ENCODE data around the gene SNX8.
"Not testable (repeated sequence)": the region's sequence is repeated elsewhere in the genome, so short reads cannot be mapped to it uniquely, and the experiment has no call there.

Gene SNX8, protein sequence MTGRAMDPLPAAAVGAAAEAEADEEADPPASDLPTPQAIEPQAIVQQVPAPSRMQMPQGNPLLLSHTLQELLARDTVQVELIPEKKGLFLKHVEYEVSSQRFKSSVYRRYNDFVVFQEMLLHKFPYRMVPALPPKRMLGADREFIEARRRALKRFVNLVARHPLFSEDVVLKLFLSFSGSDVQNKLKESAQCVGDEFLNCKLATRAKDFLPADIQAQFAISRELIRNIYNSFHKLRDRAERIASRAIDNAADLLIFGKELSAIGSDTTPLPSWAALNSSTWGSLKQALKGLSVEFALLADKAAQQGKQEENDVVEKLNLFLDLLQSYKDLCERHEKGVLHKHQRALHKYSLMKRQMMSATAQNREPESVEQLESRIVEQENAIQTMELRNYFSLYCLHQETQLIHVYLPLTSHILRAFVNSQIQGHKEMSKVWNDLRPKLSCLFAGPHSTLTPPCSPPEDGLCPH

DNA sequence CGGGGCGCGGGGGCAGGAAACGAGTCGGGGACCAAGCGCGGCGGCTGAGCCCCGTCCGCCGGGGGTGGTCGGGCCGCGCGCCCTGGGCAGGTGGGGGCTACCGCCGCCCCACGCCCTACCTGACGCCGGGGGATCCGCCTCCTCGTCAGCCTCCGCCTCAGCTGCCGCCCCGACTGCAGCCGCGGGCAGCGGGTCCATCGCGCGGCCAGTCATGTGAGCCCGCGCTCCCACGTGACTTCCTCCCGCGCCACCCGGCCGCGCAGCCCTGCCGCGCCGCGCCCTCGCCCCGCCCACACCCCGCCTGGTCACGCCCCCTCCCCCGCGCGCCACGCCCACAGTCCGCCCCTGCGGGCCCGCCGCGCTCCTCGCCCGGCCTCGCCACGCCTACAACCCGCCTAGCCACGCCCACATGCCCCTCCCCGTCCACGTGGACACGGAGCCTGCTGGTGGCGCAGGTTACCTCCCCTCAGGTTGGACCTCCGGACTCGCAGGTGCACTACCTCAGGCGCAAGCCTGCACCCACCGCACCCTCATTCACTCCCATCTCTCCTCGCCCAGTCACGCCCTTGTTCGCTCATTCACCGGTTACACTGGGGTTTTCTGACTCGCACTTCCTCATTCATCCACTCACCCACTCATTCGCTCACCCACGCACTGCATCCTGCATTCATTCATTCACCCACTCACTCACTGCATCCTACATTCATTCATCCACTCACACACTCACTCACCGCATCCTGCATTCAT is at the start of gene SNX8:
SNX8 (minus strand) TSS at position 233 of the 747 bp plus-strand sequence; CDS start at position 213, 20 bp downstream.
- peak; percentile 94 for DNase-seq

DNA sequence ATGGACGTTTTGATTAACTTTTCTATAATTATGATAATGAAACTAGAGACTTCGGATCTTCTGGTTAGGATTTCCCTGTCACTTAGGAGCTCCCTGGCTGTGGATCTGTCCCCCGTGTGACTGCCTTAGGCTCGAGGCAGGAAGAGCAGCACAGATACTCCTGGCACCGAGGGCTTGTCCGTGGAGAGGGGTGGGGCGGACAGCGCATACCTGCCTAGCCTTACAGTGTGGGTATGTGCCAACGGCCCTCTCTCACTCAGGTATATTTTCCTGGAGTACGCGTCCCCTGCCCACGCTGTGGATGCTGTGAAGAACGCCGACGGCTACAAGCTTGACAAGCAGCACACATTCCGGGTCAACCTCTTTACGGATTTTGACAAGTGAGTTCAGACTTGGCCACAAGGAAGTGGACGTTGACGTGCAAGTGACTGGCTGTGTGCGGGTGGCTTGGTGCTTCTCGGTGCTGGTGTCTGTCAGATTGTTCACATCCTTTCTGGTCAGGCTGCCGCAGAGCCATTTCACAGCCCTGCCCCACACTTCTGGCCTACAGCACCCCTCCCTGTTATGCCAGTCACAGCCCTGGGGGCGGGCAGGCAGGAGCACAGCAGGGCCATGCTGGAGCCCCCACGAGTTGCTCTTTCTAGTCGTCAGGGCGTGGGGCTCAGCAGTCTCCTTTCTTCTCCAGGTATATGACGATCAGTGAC is 48.3 kb upstream of the SNX8 start:
- DNase-seq = no peak

DNA sequence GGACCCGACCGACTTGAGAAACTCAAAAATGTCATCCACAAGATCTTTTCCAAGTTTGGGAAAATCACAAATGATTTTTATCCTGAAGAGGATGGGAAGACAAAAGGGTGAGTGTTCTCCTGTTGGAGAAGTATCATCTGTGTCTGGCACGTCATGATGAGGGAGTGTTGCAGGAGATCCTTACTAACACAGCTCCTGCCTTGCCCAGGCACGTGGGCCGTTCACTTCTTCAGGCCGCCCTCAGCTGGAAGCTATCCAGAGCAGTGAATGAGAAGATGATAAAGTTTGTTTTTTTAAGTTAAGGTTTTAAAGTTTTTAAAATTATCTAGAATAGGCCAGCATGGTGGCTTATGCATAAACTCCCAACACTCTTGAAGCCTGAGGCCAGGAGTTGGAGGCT is 46.6 kb upstream of the SNX8 start:
- DNase-seq = no peak

DNA sequence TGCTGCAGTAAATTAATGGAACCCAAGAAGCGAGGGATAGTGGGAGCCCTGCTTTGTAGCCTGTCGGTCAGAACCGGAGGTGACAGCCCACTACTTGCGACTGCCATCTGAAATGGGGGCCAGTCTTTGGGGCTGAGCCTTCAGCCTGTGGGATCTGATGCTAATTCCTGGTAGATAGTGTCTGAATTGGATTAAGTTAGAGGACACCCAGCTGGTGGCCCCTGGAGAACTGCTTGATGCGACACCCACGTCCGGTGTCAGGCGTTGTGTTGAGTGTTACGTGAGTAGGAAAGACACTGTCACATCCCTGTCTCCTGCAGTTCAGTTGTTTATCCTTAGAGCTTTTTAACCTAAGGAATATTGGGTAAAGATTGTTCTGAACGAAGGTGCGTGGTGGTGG is 45.4 kb upstream of the SNX8 start:
- no peak for DNase-seq

DNA sequence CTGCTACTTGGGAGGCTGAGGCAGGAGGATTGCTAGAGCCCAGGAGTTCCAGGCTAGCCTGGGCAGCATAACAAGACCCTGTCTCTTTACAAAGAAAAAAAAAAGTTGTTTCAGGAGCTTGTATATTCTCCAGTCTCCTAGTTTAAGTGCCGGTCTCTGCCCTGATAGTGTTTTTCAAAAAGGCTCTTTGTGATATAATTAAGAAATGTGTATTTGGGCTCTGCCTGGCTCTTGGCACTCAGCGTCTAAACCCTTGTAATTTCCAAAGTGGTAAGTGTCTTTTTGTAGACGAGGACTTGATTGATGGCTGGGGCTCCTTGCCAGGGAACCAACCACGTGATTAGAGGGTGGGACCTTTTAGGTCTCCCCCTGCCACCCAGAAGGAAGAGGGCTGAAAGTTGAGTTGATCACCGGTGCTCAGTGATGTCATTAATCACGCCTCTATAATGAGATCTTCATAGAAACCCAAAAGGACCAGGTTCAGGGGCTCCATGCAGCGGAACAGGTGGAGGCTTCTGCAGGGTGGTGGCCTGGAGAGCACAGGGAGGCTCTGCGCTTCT is 44.8 kb upstream of the SNX8 start:
- no peak for DNase-seq

DNA sequence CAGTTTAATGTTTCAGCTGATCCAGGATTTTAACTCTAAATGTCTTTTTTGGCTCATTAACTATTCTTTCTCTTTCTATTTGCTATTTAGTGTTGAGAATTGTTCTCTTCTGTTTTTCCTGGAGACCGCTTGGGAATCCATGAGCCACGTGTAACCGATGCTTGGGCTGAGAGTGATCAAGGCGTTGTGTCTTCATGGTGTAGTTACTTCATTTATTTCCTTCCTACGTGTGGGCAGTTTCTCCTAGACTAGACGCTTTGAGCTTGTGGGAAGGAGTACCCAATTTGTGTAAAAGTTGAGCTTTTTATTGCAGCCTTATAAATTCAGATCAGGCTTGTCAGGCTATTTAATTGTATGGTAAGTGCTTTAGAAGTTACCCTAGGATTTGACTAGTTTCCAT is 43.3 kb upstream of the SNX8 start:
- no peak for DNase-seq

DNA sequence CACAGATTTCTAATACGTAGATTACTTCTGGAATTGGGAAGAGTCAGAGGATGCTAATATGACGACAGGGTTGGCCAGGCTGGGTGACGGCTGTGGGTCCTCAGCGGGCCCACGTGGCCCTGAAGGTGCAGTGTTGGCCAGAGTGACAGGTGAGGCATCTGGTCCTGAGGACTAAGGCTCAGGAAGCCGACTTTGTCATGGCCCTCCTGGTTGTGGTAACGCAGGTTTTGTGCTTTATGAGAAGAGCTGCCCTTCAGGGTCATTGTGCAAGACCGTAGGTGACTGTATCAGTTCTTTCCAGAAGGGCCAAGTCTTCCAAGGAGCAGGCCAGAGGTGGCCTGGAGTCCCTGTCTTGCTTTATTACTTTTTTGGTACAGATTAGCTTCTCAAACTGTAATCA is 42.9 kb upstream of the SNX8 start:
- no peak for DNase-seq

DNA sequence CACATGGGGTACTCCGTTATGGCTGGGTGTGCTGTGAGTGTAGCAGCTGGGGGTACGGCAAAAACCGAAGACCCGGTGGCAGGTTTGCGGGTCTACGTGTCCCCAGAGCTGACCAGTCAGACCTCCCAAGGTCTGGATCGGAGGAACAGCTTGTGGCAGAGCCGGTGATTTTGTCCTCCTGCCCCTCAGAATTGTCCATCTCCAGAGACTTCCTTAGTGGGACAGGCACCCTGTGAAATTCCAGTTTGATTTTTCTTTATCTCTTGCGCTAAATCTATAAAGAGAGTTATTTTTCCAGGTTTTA is 41.4 kb upstream of the SNX8 start:
- DNase-seq = no peak

DNA sequence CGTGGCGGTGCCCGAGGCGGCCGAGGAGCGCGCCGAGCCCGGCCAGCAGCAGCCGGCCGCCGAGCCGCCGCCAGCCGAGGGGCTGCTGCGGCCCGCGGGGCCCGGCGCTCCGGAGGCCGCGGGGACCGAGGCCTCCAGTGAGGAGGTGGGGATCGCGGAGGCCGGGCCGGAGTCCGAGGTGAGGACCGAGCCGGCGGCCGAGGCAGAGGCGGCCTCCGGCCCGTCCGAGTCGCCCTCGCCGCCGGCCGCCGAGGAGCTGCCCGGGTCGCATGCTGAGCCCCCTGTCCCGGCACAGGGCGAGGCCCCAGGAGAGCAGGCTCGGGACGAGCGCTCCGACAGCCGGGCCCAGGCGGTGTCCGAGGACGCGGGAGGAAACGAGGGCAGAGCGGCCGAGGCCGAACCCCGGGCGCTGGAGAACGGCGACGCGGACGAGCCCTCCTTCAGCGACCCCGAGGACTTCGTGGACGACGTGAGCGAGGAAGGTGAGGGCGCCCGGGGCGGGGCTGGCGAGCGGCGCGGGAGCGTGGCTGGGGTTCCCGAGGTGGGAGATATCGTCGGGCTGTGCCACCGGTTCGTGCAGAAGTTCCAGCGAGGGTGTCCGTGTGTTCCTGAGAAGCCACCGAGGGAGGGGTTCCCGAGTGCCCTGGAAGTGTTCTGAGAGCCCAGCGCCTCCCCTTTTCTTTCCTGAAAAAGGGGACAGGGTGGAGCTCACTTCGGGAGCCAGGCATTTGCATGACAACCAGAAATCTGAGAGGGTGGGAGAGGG is 40.9 kb upstream of the SNX8 start:
- DNase-seq = peak; percentile 49

DNA sequence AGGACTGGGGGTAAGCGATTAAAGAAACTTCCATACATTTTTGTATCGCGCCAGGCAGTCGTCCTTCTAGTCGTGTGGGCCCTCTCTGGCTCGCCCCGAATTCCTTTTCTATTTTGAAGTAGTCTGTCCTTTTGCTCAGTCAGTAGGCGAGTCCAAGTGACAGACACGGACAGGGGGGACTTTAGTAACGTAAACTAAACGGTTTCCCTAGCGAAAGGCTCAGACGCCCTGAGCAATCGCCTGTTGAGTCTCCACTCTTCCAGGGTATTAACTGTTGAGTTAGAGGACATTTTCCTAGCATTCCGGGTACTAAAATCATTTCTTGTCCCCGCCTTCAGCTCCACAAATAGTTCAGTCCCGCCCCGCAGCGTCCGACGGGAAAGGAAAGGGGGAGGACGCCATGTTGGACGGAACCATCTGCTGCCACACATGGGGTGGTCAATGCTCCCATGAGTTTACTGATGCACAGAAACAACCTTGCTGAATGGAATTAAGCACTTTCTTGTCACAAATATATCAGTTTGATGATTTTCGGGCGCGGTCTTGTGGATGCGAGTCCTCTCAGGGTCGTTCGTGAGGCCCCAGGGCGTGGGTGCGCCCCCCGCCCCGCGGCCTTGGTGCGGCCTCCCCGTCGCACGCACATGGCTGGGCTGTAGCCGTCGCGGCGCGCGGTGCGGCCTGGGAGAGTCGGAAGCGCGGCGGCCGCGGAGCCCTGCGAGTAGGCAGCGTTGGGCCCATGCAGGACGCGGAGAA is 40.1 kb upstream of the SNX8 start, which contains the start of gene EIF3B:
EIF3B (plus strand) TSS at position 642 of the 753 bp plus-strand sequence; CDS start at position 737, 95 bp downstream.
- peak; percentile 93 for DNase-seq

DNA sequence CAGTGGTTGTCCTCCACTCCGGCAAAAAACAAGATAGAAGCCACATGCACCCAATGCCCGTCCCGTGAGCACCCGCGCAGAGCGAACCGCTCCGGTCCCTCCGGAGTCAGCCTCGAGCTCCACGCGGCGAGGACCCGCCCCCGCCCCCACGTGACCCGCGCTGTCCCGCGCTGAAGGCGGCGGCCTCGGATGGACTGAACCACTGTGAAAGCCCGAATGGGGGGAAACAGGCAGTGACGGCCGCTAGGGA is 39.6 kb upstream of the SNX8 start:
- DNase-seq = no peak

DNA sequence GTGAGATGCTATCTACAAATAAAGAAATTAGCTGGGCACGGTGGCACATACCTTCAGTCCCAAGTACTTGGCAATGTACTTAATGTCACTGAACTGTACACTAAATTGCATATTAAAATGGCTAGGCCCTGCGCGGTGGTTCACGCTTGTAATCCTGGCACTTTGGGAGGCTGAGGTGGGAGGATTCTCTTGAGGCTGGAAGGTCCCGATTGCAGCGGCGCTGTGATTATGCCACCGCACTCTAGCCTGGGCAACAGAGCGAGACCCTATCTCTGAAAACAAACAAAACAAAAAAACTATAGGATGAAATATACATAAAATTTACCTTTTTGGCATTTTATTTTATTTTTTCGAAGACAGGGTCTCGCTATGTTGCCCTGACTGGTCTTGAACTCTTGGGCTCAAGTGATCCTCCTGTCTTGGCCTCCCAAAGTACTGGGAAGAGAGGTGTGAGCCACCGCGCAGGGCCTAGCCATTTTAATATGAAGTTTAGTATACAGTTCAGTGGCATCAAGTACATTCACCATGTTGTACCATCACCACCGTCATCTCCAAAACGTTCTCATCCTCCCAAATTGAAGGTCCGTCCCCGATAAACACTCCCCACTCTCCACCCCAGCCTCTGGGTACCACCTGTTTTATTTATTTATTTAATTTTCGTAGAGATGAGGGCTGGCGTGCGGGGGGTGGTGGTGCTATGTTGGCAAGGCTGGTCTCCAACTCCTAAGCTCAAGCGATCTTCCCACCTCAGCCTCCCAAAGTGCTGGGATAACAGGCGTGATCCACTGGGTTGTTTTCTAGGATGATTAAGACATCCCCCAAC is 39.1 kb upstream of the SNX8 start:
- no peak for DNase-seq

DNA sequence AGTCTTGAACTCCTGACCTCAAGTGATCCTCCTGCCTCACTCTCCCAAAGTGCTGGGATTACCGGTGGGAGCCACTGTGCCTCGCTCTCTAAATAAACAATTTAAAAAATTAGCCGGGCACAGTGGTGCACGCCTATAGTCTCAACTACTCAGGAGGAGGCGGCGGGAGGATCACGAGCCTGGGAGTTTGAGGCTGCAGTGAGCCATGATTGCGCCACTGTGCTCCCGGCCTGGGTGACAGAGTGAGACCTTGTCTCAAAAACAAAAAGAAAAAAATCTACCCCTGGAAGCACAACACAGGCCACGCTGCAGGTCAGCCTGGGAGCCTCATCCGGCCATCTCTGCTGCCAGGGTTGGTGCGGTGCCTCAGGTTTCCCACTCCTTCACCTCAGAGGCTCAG is 36.6 kb upstream of the SNX8 start:
- DNase-seq = no peak

DNA sequence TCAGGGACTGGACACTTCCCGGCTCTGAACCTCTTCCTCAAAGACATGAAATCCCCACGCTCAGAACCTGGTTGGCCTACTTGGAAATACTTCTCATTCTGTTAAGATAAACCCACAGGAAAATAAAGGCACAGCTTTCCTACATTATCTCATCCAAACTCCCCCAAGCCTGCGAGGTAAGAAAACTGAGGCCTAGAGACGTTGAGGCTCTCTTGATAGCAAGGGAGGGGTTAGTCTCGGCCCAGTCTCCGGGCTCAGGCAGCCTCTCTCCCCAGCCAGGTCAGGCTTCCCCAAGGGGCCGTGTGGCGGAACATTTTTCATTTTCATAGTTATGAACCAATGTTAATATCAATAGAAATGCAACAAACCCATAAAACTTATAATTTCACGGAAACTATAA is 35.8 kb upstream of the SNX8 start:
- DNase-seq = no peak

DNA sequence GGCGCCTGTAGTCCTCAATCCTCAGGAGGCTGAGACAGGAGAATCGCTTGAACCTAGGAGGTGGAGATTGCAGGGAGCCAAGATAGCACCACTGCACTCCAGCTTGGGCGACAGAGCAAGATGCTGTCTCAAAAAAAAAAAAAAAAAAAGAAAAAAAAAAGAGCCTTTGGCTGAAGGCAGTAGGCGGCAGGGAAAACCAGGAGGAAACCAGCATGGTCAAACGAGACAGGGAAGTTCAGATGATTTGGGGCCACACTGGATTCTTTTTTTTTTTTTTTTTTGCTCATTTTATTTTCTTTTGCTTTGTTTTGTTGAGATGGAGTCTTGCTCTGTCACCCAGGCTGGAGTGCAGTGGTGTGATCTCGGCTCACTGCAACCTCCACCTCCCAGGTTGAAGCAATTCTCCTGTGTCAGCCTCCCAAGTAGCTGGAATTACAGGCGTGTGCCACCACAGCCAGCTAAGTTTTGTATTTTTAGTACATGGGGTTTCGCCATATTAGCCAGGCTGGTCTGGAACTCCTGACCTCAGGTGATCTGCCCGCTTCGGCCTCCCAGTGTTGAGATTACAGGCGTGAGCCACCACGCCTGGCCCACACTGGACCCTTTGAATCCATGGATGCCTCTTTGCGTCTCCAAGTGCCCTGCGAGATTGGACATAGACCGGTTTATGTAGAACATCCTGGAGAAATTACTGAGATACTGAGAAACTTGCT is 33.3 kb upstream of the SNX8 start:
- not testable (repeated sequence) for DNase-seq

DNA sequence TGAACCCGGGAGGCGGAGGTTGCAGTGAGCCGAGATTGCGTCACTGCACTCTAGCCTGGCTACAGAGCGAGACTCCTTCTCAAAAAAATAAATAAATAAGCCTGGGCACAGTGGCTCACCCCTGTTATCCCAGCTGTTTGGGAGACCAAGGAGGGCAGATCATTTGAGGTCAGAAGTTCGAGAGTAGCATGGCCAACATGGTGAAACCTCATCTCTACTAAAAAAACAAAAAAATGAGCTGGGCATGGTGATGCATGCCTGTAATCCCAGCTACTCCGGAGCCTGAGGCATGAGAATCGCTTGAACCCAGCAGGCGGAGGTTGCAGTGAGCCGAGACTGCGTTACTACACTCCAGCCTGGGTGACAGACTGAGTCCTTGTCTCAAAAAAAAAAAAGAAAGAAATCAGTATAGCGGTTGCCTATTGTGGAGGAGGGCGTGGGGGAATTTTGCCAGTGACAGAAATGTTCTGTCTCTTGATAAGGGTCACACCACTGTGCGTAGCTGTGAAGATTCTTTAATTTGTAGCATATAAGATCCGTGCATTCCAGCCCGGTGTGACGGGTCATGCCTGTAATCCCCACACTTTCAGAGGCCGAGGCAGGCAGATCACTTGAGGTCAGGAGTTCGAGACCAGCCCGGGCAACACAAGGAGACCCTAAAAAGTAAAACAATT is 22.5 kb upstream of the SNX8 start:
- DNase-seq = no peak

DNA sequence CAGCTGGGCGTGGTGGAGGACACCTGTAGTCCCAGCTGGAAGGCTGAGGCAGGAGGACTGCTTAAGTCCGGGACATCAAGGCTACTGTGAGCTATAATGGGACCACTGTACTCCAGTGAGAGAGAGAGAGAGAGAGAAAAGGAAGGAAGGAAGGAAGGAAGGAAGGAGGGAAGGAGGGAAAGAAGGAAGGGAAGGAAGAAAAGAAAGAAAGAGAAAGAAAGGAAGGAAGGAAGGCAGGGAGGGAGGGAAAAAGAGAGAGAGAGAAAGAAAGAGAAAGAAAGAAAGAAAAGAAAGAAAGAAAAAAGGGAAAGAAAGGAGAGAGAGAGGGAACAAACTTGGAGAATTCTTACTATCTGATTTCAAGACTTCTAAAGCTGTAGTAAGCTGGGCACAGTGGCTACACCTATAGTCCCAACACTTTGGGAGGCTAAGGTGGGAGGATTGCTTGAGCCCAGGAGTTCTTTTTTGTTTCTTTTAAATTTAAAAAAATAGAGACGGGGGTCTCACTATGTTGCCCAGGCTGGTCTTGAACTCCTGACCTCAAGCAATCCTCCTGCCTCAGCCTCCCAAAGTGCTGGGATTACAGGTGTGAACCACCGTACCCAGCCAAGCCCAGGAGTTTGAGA is 18.5 kb upstream of the SNX8 start:
- DNase-seq = not testable (repeated sequence)

DNA sequence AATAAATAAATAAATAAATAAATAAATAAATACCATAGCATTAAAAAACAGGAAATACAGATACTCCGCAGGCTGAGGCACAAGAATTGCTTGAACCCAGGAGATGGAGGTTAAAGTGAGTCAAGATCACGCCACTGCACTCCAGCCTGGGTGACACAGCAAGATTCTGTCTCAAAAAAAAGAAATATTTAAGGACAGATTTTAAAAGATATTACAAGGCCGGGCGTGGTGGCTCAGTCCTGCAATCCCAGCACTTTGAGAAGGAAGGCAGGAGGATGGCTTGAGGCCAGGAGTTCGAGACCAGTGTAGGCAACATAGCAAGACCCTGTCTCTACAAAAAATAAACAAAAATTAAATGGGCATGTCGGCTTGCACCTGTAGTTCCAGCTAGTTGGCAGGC is 17.5 kb upstream of the SNX8 start:
- DNase-seq = no peak

DNA sequence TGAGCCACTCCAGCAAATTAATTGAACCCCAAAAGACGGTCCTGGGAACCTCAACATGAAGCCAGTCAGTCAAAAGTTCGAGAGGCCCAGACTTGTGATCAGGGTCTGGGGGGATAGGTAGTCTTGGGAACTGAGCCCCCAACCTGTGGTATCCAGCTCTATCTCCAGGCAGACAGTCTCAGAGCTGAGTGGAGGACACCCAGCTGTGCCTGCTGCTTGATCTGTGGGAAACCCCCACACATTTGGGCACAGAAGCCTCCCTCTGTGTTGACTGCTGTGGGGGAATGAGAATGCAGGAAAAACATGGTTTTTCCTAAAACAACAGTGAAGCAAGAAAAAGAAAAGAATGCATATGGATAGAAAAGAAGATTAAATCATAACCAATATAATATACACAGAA is 16.3 kb upstream of the SNX8 start:
- DNase-seq = no peak
